Spinal cord (tissue), 10 donors: ENCODE results near the gene RNF144A. TPM values are rescaled to one million over a fixed set of nuclear protein-coding genes. Genes with fewer than 3 reads are reported as not detected.

Experiments used
- DNase-seq, 6 donors: peaks; one replicate each; pipeline versions ENCODE4 v3.0.0 to v3.0.0-alpha.2; 2013 to 2015; ENCODE audit warnings: low spot score in 6 of 6, low read depth in 4 of 6
- H3K27ac ChIP-seq: one replicate; pipeline ENCODE4 v1.5.1; 2013; ENCODE audit warnings: low read depth, low read length, control low read depth
- H3K27me3 ChIP-seq: one replicate; pipeline ENCODE4 v1.6.1; 2013; ENCODE audit warnings: low read length; ENCODE audit not compliant: control insufficient read depth, insufficient read depth
- H3K36me3 ChIP-seq: one replicate; pipeline ENCODE4 v1.6.1; 2013; ENCODE audit warnings: low read length; ENCODE audit not compliant: control insufficient read depth, insufficient read depth
- H3K4me1 ChIP-seq: one replicate; pipeline ENCODE4 v1.6.1; 2013; ENCODE audit warnings: low read length; ENCODE audit not compliant: control insufficient read depth, insufficient read depth
- H3K4me3 ChIP-seq: one replicate; pipeline ENCODE4 v1.5.1; 2013; ENCODE audit warnings: low read depth, low read length, control low read depth
- H3K9me3 ChIP-seq: one replicate; pipeline ENCODE4 v1.6.1; 2013; ENCODE audit warnings: low read length; ENCODE audit not compliant: control insufficient read depth, insufficient read depth
- WGBS: methylation state at CpG from one replicate; pipeline ENCODE4 v1.1.5; 2013; ENCODE audit warnings: missing lambda C conversion rate; ENCODE audit not compliant: insufficient coverage; 5-methylcytosine and 5-hydroxymethylcytosine counted together
- polyA plus RNA-seq, 2 donors: library from polyadenylated mRNA; unstranded; fragments of 120-200 nt; gene quantifications; one replicate each; pipeline ENCODE4 v1.2.1, GENCODE V29; 2013; ENCODE audit not compliant: insufficient read length in 2 of 2
- total RNA-seq, 2 donors: library from RNA; depleted of rRNA in 1 of 2; stranded (reverse); fragments of 120-200 nt in 1 of 2; fragments of >200 nt in 1 of 2; gene quantifications; one replicate each; pipeline versions ENCODE4 v1.2.3 to v1.2.4, GENCODE V29; 2013 to 2014
- donor health status: healthy.

Gene RNF144A
- total and polyA plus RNA-seq, 4 donors = 38.2 to 94.0 (median 76.7) TPM

- H3K27me3 ChIP-seq = no peaks in the 10 kb centered on the region
- no peaks in the 10 kb centered on the region for H3K9me3 ChIP-seq
- WGBS = 54% methylated on average over 11 of the region's 18 CpGs
- peak in 3 of 6 donors; percentile 48 to 92 (median 86) for DNase-seq
- H3K4me3 ChIP-seq = no peak overlapping the region
- peaks cover 4% of the 10 kb centered on the region for H3K4me1 ChIP-seq
- H3K36me3 ChIP-seq = peaks cover 61% of the 10 kb centered on the region
- H3K27ac ChIP-seq = no peak overlapping the region
These were observed 120.4 kb downstream of the RNF144A start for GRCh38 chr2:7037340-7038333.

- Histone ChIP-seq H3K4me3 (no peak overlapping the region), H3K36me3 (peaks cover 41% of the 10 kb centered on the region), H3K9me3 (no peaks in the 10 kb centered on the region), H3K27me3 (no peaks in the 10 kb centered on the region), H3K27ac (no peak overlapping the region), H3K4me1 (peaks cover 4% of the 10 kb centered on the region)
- WGBS = 49% methylated on average over 5 of the region's 8 CpGs
- no peak for DNase-seq
These were observed 123.3 kb downstream of the RNF144A start for GRCh38 chr2:7040547-7040946.

GRCh38 chr2:7041421-7041820 is 124.2 kb downstream of the RNF144A start:
- 91% methylated on average over 7 of the region's 7 CpGs for WGBS
- H3K27ac ChIP-seq = no peak overlapping the region

GRCh38 chr2:7043690-7044089 is 126.5 kb downstream of the RNF144A start:
- no peaks in the 10 kb centered on the region for H3K4me1 ChIP-seq
- H3K27ac ChIP-seq = no peak overlapping the region
- no peaks in the 10 kb centered on the region for H3K9me3 ChIP-seq
- 92% methylated on average over 2 of the region's 3 CpGs for WGBS
- no peaks in the 10 kb centered on the region for H3K27me3 ChIP-seq
- no peak overlapping the region for H3K4me3 ChIP-seq
- H3K36me3 ChIP-seq = peaks cover 30% of the 10 kb centered on the region
- DNase-seq = no peak

More at GRCh38 chr2:7041421-7041820, 124.2 kb downstream of the RNF144A start:
- H3K27me3 ChIP-seq = no peaks in the 10 kb centered on the region
- no peak overlapping the region for H3K4me3 ChIP-seq
- peaks cover 4% of the 10 kb centered on the region for H3K4me1 ChIP-seq
- H3K9me3 ChIP-seq = no peaks in the 10 kb centered on the region
- no peak for DNase-seq
- H3K36me3 ChIP-seq = peaks cover 37% of the 10 kb centered on the region

GRCh38 chr2:7044253-7045250 is 127.3 kb downstream of the RNF144A start:
- H3K4me1 ChIP-seq = no peaks in the 10 kb centered on the region
- no peak overlapping the region for H3K27ac ChIP-seq
- H3K4me3 ChIP-seq = no peak overlapping the region
- no peaks in the 10 kb centered on the region for H3K9me3 ChIP-seq
- DNase-seq = peak in 2 of 6 donors; percentile 67 to 75
- H3K27me3 ChIP-seq = no peaks in the 10 kb centered on the region
- WGBS = 82% methylated on average over 14 of the region's 17 CpGs
- H3K36me3 ChIP-seq = peaks cover 23% of the 10 kb centered on the region

- no peak for DNase-seq
- 93% methylated on average over 14 of the region's 15 CpGs for WGBS
- H3K27ac ChIP-seq = no peak overlapping the region
- no peaks in the 10 kb centered on the region for H3K4me1 ChIP-seq
- no peak overlapping the region for H3K4me3 ChIP-seq
- H3K9me3 ChIP-seq = no peaks in the 10 kb centered on the region
- peaks cover 20% of the 10 kb centered on the region for H3K36me3 ChIP-seq
- H3K27me3 ChIP-seq = no peaks in the 10 kb centered on the region
These were observed 128.7 kb downstream of the RNF144A start for GRCh38 chr2:7045601-7046590.

GRCh38 chr2:7047661-7048060 is 130.4 kb downstream of the RNF144A start:
- no peak overlapping the region for H3K4me3 ChIP-seq
- H3K27ac ChIP-seq = no peak overlapping the region
- no peak for DNase-seq
- H3K36me3 ChIP-seq = peaks cover 11% of the 10 kb centered on the region
- no peaks in the 10 kb centered on the region for H3K4me1 ChIP-seq
- no peaks in the 10 kb centered on the region for H3K27me3 ChIP-seq
- 100% methylated on average over 2 of the region's 3 CpGs for WGBS
- H3K9me3 ChIP-seq = no peaks in the 10 kb centered on the region

GRCh38 chr2:7048762-7049294 is 131.6 kb downstream of the RNF144A start:
- no peak for DNase-seq
- Histone ChIP-seq H3K27ac (no peak overlapping the region), H3K27me3 (no peaks in the 10 kb centered on the region), H3K9me3 (no peaks in the 10 kb centered on the region), H3K4me3 (no peak overlapping the region), H3K36me3 (peaks cover 11% of the 10 kb centered on the region), H3K4me1 (peaks cover 3% of the 10 kb centered on the region)
- WGBS = 79% methylated on average over 2 of the region's 4 CpGs
